A549 treated with AZD9567 at 1 μM for 4 hours (cell line): ENCODE measurements around the gene SKIC3. TPM values are rescaled to one million over a fixed set of nuclear protein-coding genes. Genes with fewer than 3 reads are reported as not detected.

Source experiments
- total RNA-seq: library from RNA; stranded (reverse); fragments of 200-300 nt; extraction: Qiagen RNA extraction; gene quantifications from 5 replicates; pipeline ENCODE4 v1.2.3, GENCODE V29; 2022; ENCODE audit not compliant: insufficient read depth

The SKIC3 gene
- total RNA-seq = 19.6 to 27.3 TPM (median 23.2 TPM) in 5 replicates

GRCh38 chr5:95554647-95555548, at the start of gene SKIC3, which contains the start of gene ARSK:
TSS of gene SKIC3 (minus strand) at chr5:95554977. CDS start at chr5:95547150, 7,827 bp downstream.
TSS of gene ARSK (plus strand) at chr5:95555101. CDS start at chr5:95555279, 178 bp downstream.

Other genes starting within 250 kb of the SKIC3 start
- gene FAM81B, start 163.6 kb downstream of the SKIC3 start, total RNA-seq = not detected in 5 replicates
- gene ARSK, start 124 bp upstream of the SKIC3 start, total RNA-seq = 5.7 to 8.4 TPM (median 7.4 TPM) in 5 replicates
- 0.10 to 0.97 TPM (median 0.20 TPM) in 5 replicates for gene GPR150, start 65.1 kb upstream of the SKIC3 start, total RNA-seq
- 1.6 to 2.5 TPM (median 2.0 TPM) in 5 replicates for gene RFESD, start 91.8 kb upstream of the SKIC3 start, total RNA-seq
- gene SPATA9, start 128.0 kb upstream of the SKIC3 start, total RNA-seq = 0.16 to 0.17 TPM in 2 of 5 replicates, not detected in the others
- gene RHOBTB3, start 176.4 kb upstream of the SKIC3 start, total RNA-seq = 6.6 to 10.0 TPM (median 9.6 TPM) in 5 replicates